Effector memory CD4-positive, alpha-beta T cell (primary cell): ENCODE results near the gene TNFSF13B.
"Not testable (repeated sequence)": the region's sequence is repeated elsewhere in the genome, so short reads cannot be mapped to it uniquely, and the experiment has no call there.

Source experiments
- DNase-seq, 3 donors: peaks; one replicate each; pipeline ENCODE4 v3.0.0-alpha.2; 2020
- H3K27ac ChIP-seq: 2 replicates; pipeline ENCODE4 v1.7.0; 2013; ENCODE audit warnings: mild to moderate bottlenecking, low read length, moderate library complexity; ENCODE audit not compliant: insufficient read depth, poor library complexity, severe bottlenecking
- H3K27me3 ChIP-seq: replicated peaks from 2 replicates; pipeline ENCODE4 v1.7.0; 2013; ENCODE audit warnings: mild to moderate bottlenecking, low read length; ENCODE audit not compliant: insufficient read depth, control insufficient read depth, poor library complexity, severe bottlenecking
- H3K36me3 ChIP-seq: 2 replicates; pipeline ENCODE4 v1.7.0; 2013; ENCODE audit warnings: mild to moderate bottlenecking, low read length, moderate library complexity; ENCODE audit not compliant: control insufficient read depth, insufficient read depth
- H3K4me1 ChIP-seq: 2 replicates; pipeline ENCODE4 v1.7.0; 2013; ENCODE audit warnings: low read length, mild to moderate bottlenecking; ENCODE audit not compliant: control insufficient read depth, insufficient read depth, poor library complexity, severe bottlenecking
- H3K4me3 ChIP-seq: 2 replicates; pipeline ENCODE4 v1.7.0; 2013; ENCODE audit warnings: low read length, low read depth, mild to moderate bottlenecking; ENCODE audit not compliant: insufficient read depth, poor library complexity, severe bottlenecking
- H3K9me3 ChIP-seq: 2 replicates; pipeline ENCODE4 v1.7.0; 2013; ENCODE audit warnings: mild to moderate bottlenecking, low read length, moderate library complexity; ENCODE audit not compliant: control insufficient read depth

Gene TNFSF13B

DNA sequence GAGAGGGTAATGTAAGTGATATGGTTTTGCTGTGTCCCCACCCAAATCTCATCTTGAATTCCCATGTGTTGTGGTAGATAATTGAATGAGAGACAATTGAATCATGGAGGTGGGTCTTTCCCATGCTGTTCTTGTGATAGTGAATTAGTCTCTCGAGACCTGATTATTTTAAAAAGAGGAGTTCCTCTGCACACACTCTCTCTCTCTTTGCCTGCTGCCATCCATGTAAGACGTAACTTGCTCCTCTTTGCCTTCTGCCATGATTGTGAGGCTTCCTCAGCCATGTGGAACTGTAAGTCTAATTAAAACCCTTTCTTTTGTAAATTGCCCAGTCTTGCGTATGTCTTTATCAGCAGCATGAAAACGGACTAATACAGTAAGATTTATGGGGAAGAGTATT, 42.1 kb downstream of the TNFSF13B start:
- DNase-seq, H3K27ac ChIP-seq, H3K27me3 ChIP-seq, H3K4me3 ChIP-seq, H3K36me3 ChIP-seq, H3K9me3 ChIP-seq, H3K4me1 ChIP-seq: not testable (repeated sequence)

DNA sequence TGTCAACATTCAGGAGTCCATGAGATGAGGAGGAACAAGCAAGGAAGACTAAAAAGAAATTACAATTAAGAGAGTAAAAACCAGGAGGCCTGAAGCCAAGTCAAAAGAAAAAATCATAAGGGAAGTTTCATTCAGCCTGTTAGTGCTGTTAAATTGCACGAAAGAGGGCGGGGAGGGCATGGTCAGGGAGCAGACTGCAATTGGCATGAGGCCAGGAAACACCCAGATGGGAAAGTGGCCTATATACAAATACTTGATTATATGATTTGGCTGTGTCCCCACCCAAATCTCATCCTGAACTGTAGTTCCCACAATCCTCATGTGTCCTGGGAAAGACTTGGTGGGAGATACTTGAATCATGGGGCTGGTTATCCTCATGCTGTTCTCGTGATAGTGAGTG, 43.9 kb downstream of the TNFSF13B start:
- no peaks in the 10 kb centered on the region for H3K9me3 ChIP-seq
- no peak overlapping the region for H3K4me3 ChIP-seq
- no peak for DNase-seq
- H3K27me3 ChIP-seq: no peaks in the 10 kb centered on the region
- H3K36me3 ChIP-seq: no peaks in the 10 kb centered on the region
- H3K4me1 ChIP-seq: peaks cover 4% of the 10 kb centered on the region
- no peak overlapping the region for H3K27ac ChIP-seq

DNA sequence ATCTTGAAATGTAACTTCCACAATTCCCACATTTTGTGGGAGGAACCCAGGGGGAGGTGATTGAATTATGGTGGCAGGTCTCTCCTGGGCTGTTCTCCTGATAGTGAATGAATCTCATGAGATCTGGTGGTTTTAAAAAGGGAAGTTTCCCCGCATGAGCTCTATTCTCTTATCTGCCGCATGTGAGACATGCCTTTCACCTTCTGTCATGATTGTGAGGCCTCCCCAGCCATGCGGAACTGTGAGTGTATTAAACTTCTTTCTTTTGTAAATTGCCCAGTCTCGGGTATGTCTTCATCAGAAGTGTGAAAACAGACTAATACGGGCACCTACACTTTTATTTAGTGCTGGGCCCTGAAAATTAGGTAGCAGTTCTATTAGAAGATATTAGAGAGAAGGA, 45.8 kb downstream of the TNFSF13B start:
- no peaks in the 10 kb centered on the region for H3K27me3 ChIP-seq
- peaks cover 4% of the 10 kb centered on the region for H3K4me1 ChIP-seq
- H3K4me3 ChIP-seq: no peak overlapping the region
- no peaks in the 10 kb centered on the region for H3K36me3 ChIP-seq
- H3K27ac ChIP-seq: no peak overlapping the region
- no peaks in the 10 kb centered on the region for H3K9me3 ChIP-seq
- DNase-seq: no peak

DNA sequence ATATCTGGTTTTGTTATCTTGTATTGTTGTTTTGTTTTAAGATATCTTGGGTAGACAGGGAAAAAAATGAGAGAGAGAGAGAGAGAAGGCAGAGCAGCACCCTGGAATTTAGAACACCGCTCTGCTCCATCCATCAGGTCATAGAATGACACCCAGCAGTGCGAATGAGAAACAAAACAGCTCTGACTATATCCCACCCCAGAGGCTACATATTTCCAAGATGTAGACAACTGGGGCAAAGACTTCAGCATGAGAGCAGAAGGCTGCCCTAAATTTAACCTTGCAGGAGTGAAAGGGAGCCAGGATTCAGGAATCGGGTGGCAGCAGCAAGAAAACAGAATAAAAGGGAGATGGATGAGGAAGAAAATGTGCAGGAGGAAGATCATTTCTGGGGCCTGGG, 46.5 kb downstream of the TNFSF13B start:
- H3K4me3 ChIP-seq: no peak overlapping the region
- no peak for DNase-seq
- no peaks in the 10 kb centered on the region for H3K9me3 ChIP-seq
- H3K27ac ChIP-seq: no peak overlapping the region
- no peaks in the 10 kb centered on the region for H3K36me3 ChIP-seq
- H3K4me1 ChIP-seq: peaks cover 4% of the 10 kb centered on the region
- no peaks in the 10 kb centered on the region for H3K27me3 ChIP-seq

DNA sequence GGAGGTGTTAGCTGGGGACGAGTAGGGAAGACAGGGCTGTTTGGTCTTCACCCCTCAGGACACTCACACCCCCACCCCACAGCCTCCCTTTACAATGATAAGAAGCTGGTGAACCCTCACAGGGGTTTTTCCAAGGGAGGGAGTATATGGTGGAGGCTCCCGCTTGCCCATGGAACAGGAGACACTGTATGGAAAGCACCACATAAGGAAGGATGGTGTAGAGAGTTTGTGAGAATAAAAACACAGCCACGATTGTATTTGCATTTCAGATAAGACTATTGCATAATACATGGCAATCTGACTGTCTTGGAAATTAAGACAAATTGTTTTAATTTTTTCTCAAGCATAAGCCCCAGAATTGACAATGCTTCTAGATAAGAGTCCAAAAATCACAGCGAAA, 46.9 kb downstream of the TNFSF13B start:
- Histone ChIP-seq H3K36me3 (no peaks in the 10 kb centered on the region), H3K9me3 (no peaks in the 10 kb centered on the region), H3K27ac (no peak overlapping the region), H3K4me3 (no peak overlapping the region), H3K27me3 (no peaks in the 10 kb centered on the region), H3K4me1 (peaks cover 4% of the 10 kb centered on the region)
- no peak for DNase-seq

DNA sequence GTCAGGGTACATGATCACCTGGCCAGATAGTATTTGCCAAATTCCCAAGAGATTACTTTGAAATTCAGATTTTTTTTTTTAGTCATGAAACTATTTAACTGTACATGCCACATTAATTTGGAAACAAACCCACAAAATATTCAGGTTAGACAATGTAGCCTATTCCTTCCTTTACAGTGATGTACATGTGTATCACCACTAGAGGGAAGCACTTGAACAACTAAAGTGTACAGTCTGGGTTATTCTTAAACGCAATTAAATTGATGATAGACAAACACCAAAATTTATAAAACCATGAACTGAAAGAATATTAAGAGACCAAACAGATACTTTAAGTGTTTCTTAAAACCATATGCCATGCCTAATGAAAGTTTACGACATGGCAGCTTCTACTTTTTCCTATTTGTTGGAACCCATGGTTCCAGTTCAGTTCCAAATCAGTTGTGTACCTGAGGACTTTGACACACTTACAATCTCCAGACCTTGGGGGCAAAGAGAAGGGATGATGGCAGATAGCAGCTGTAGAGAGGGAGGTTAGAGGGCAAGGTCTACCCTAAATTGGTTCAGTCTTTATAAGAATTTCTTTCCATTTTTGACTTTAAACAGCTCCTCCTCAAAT, 52.8 kb downstream of the TNFSF13B start:
- no peak for DNase-seq
- no peaks in the 10 kb centered on the region for H3K4me1 ChIP-seq
- no peaks in the 10 kb centered on the region for H3K9me3 ChIP-seq
- H3K27ac ChIP-seq: no peak overlapping the region
- no peaks in the 10 kb centered on the region for H3K36me3 ChIP-seq
- H3K27me3 ChIP-seq: no peaks in the 10 kb centered on the region
- H3K4me3 ChIP-seq: no peak overlapping the region

DNA sequence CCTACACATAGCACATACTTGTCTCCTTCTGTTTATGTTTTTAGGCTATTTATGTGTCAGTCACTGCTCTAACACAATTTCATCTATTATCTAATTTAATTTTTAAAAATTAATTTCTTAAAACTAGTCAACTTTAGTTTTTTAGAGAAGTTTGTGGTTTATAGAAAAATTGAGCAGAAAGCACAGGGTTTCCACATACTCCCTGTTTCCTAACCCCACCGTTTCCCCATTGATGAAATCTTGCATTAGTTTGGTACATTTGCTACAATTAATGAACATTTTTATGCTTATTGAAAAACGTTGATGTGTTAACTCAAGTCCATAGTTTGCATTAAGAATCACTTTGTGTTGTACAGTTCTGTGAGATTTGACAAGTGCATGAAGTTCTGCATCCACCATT, 53.5 kb downstream of the TNFSF13B start:
- Histone ChIP-seq H3K4me3 (no peak overlapping the region), H3K27me3 (no peaks in the 10 kb centered on the region), H3K36me3 (no peaks in the 10 kb centered on the region), H3K4me1 (no peaks in the 10 kb centered on the region), H3K27ac (no peak overlapping the region), H3K9me3 (no peaks in the 10 kb centered on the region)
- no peak for DNase-seq

DNA sequence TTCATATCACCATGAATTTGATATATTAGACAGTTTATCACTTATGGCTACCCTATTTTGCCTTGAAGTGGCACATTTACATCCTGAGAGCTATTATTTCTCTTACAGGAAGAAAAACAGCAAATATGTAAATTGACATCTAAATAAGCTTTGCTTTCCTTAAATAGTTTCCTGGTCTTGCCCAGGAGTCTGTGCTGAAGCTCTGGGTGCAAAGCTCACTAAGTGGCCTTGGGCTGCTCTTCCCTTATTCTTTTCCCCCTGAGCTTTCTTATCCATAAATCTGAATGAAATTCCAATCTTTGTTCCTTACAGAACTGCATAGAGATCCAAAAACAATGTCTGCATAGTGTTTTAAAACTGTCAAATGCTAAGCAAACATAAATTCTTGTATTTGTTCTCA, 56.3 kb downstream of the TNFSF13B start:
- no peaks in the 10 kb centered on the region for H3K27me3 ChIP-seq
- no peaks in the 10 kb centered on the region for H3K36me3 ChIP-seq
- no peak for DNase-seq
- H3K4me3 ChIP-seq: no peak overlapping the region
- H3K27ac ChIP-seq: no peak overlapping the region
- no peaks in the 10 kb centered on the region for H3K9me3 ChIP-seq
- H3K4me1 ChIP-seq: no peaks in the 10 kb centered on the region

DNA sequence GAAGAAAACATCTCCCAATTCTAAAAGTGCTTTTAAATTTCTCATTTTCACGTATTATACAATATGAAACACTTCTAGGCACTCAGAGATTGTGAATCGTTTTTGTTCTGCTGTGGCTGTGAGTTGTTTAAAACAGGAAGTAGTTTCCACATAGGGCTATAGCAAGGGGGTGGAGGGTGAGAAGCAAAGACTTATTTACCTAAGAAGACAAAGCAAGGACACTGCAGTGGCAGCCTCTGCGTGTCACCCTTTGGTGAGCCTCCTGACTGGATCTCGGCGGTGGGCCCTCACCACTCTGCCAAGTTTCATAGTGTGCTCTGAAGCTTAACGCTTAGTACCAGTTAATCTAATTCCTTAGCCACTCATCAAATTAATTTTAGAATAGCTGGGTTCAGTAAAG, 56.8 kb downstream of the TNFSF13B start:
- H3K4me3 ChIP-seq: no peak overlapping the region
- H3K27ac ChIP-seq: no peak overlapping the region
- no peaks in the 10 kb centered on the region for H3K9me3 ChIP-seq
- no peaks in the 10 kb centered on the region for H3K27me3 ChIP-seq
- peak in 1 of 3 donors; percentile 2 for DNase-seq
- no peaks in the 10 kb centered on the region for H3K4me1 ChIP-seq
- H3K36me3 ChIP-seq: no peaks in the 10 kb centered on the region

DNA sequence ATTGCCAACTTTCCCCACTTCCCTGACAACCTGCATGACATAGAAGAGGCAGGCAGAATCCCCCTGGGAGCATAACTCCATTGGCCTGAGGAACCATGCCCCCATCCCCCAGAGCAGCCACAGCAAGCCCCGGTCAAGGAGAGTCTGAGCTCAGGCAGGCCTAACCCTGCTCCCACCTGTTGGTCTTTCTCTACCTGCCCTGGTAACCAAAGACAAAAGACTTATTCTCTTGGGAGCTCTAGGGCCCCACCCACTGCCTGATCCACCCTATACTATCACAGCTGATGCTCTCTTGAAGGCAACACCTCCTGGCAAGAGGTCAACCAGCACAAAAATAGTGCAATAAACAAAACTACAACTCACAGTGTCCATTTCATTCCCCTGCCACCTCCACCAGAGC, 59.3 kb downstream of the TNFSF13B start:
- DNase-seq: no peak

More for the DNA sequence above, 59.3 kb downstream of the TNFSF13B start:
- H3K27me3 ChIP-seq: no peaks in the 10 kb centered on the region
- H3K9me3 ChIP-seq: no peaks in the 10 kb centered on the region
- H3K4me3 ChIP-seq: no peak overlapping the region
- H3K27ac ChIP-seq: no peak overlapping the region
- H3K36me3 ChIP-seq: no peaks in the 10 kb centered on the region
- H3K4me1 ChIP-seq: no peaks in the 10 kb centered on the region
